ENCODE results near the gene IL22RA1.

Gene IL22RA1

DNA sequence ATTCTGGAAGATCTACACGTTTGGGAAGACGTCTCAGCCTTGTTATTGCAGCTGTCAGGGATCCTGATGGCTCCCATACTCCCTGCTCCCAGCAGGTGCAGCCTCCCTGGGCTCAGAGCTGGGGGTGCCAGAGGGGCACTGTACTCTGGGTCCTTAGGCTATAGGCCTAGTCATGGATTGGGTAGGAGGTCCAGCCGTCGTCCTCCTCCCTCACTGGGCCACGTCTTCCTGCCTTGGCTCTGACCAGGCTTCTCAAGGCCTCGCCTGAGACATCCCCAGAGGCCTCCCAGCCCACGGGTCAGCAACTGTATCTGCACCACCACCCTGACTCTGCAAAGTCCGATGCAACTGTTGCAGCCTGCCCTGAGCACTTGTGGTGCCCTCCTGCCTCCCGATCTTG, 49.2 kb downstream of the IL22RA1 start:
- H3K9me2 ChIP-seq (ENCODE audit: low read depth, low read length), result no peaks in the 10 kb centered on the region
- no peak overlapping the region for H3K4me3 ChIP-seq (ENCODE audit: low read depth, low read length, poor library complexity, severe bottlenecking)
- H3K4me1 ChIP-seq (ENCODE audit: insufficient read depth, low read length, severe bottlenecking), result no peaks in the 10 kb centered on the region

DNA sequence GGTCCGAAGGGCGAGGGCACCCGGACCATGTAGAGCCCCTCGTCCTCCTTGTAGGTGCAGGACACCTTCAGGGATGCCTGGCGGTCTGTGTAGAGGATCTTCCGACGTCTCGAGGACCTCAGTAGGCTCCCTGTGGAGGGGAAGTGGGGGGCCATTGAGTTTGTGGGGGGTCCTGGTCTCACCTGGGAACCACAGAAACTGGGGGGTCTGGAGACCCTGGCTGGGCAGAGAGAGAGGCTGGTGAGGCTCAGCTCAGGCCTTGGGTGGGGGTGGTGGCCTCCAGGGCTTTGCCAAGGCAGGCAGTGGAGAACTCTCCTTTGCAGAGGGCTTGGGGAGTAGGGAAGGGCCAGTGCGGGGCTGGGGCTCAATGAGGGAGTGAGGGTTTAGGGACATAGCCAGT, 50.0 kb downstream of the IL22RA1 start:
- Histone ChIP-seq H3K27ac (ENCODE audit: low read depth, low read length, poor library complexity, severe bottlenecking) (no peak overlapping the region), H3F3A (ENCODE audit: insufficient read depth, low read length) (no peaks in the 10 kb centered on the region), H3K9me2 (ENCODE audit: low read depth, low read length) (no peaks in the 10 kb centered on the region), H4K20me1 (ENCODE audit: insufficient read depth, low read length) (no peaks in the 10 kb centered on the region), H2AFZ (ENCODE audit: low read length) (no peak overlapping the region), H3K4me1 (ENCODE audit: insufficient read depth, low read length, severe bottlenecking) (no peaks in the 10 kb centered on the region), H3K36me3 (ENCODE audit: insufficient read depth, low read length) (no peaks in the 10 kb centered on the region), H3K4me2 (ENCODE audit: low read length) (no peak overlapping the region), H3K27me3 (ENCODE audit: insufficient read depth, low read length) (peaks cover 22% of the 10 kb centered on the region), H3K79me2 (ENCODE audit: insufficient read depth, low read length) (no peaks in the 10 kb centered on the region), H3K9ac (ENCODE audit: low read length) (no peak overlapping the region), H3K4me3 (ENCODE audit: low read depth, low read length, poor library complexity, severe bottlenecking) (no peak overlapping the region), H3K9me3 (ENCODE audit: low read length) (no peaks in the 10 kb centered on the region)
- no peak for TF ChIP-seq EZH2 (IDR thresholded peaks at IDR 0.05; ENCODE audit: borderline replicate concordance, low read length)
- TF ChIP-seq, protein P1, sequence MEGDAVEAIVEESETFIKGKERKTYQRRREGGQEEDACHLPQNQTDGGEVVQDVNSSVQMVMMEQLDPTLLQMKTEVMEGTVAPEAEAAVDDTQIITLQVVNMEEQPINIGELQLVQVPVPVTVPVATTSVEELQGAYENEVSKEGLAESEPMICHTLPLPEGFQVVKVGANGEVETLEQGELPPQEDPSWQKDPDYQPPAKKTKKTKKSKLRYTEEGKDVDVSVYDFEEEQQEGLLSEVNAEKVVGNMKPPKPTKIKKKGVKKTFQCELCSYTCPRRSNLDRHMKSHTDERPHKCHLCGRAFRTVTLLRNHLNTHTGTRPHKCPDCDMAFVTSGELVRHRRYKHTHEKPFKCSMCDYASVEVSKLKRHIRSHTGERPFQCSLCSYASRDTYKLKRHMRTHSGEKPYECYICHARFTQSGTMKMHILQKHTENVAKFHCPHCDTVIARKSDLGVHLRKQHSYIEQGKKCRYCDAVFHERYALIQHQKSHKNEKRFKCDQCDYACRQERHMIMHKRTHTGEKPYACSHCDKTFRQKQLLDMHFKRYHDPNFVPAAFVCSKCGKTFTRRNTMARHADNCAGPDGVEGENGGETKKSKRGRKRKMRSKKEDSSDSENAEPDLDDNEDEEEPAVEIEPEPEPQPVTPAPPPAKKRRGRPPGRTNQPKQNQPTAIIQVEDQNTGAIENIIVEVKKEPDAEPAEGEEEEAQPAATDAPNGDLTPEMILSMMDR (IDR thresholded peaks at IDR 0.05; ENCODE audit: low read length), result no peak

More for the DNA sequence above, 49.2 kb downstream of the IL22RA1 start:
- Histone ChIP-seq H2AFZ (ENCODE audit: low read length) (no peak overlapping the region), H3K9me3 (ENCODE audit: low read length) (no peaks in the 10 kb centered on the region), H3K79me2 (ENCODE audit: insufficient read depth, low read length) (no peaks in the 10 kb centered on the region), H3K9ac (ENCODE audit: low read length) (no peak overlapping the region), H3K27ac (ENCODE audit: low read depth, low read length, poor library complexity, severe bottlenecking) (no peak overlapping the region), H3F3A (ENCODE audit: insufficient read depth, low read length) (no peaks in the 10 kb centered on the region), H4K20me1 (ENCODE audit: insufficient read depth, low read length) (no peaks in the 10 kb centered on the region), H3K27me3 (ENCODE audit: insufficient read depth, low read length) (peaks cover 22% of the 10 kb centered on the region), H3K4me2 (ENCODE audit: low read length) (no peak overlapping the region), H3K36me3 (ENCODE audit: insufficient read depth, low read length) (no peaks in the 10 kb centered on the region)
- TF ChIP-seq EZH2 (IDR thresholded peaks at IDR 0.05; ENCODE audit: borderline replicate concordance, low read length), result no peak
- TF ChIP-seq, protein P1 (IDR thresholded peaks at IDR 0.05; ENCODE audit: low read length), result no peak

DNA sequence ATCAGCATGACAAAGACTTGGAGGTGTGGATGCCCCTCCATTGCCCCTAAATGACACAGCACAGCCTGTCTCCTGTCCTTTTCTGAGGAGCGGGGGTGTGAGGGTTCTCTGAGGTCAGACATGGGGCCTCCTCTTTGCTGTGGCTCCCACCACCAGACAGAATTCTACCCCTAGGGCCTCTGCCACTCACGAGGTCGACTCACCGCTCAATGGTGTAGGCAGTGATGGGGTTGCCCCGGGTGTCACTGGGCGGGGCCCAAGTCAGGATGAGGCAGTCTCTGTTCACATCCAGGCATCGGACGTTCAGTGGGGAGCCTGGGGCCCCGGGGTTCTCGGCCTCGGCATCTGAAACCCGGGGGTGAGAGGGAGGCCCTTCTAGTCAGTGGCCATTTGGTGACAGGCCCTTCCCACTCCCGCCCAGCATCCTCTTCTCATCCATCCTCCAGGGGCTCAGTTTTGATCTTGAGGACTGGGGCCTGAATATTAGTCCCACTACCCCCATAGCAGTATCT, 50.9 kb downstream of the IL22RA1 start:
- Histone ChIP-seq H3F3A (ENCODE audit: insufficient read depth, low read length) (no peaks in the 10 kb centered on the region), H3K4me2 (ENCODE audit: low read length) (no peak overlapping the region), H2AFZ (ENCODE audit: low read length) (no peak overlapping the region), H3K4me1 (ENCODE audit: insufficient read depth, low read length, severe bottlenecking) (no peaks in the 10 kb centered on the region), H4K20me1 (ENCODE audit: insufficient read depth, low read length) (no peaks in the 10 kb centered on the region), H3K9me2 (ENCODE audit: low read depth, low read length) (no peaks in the 10 kb centered on the region), H3K9me3 (ENCODE audit: low read length) (no peaks in the 10 kb centered on the region), H3K27me3 (ENCODE audit: insufficient read depth, low read length) (peaks cover 26% of the 10 kb centered on the region), H3K27ac (ENCODE audit: low read depth, low read length, poor library complexity, severe bottlenecking) (no peak overlapping the region), H3K79me2 (ENCODE audit: insufficient read depth, low read length) (no peaks in the 10 kb centered on the region), H3K4me3 (ENCODE audit: low read depth, low read length, poor library complexity, severe bottlenecking) (no peak overlapping the region), H3K9ac (ENCODE audit: low read length) (no peak overlapping the region), H3K36me3 (ENCODE audit: insufficient read depth, low read length) (no peaks in the 10 kb centered on the region)
- TF ChIP-seq EZH2 (IDR thresholded peaks at IDR 0.05; ENCODE audit: borderline replicate concordance, low read length), result no peak
- TF ChIP-seq, protein P1 (IDR thresholded peaks at IDR 0.05; ENCODE audit: low read length), result no peak
